Liver (tissue), 9 donors: ENCODE measurements around the gene SLC34A2. TPM values are rescaled to one million over a fixed set of nuclear protein-coding genes. Genes with fewer than 3 reads are reported as not detected.

Source experiments
- DNase-seq: peaks from one replicate; pipeline ENCODE4 v3.0.0-alpha.2; 2017; ENCODE audit warnings: low spot score
- H3K27ac ChIP-seq, 2 donors: one replicate each; pipeline ENCODE4 v1.7.0; 2013; ENCODE audit warnings: inconsistent platforms in 2 of 2, low read length in 2 of 2, control low read depth in 1 of 2, low read depth in 1 of 2, mild to moderate bottlenecking in 1 of 2
- H3K27me3 ChIP-seq, 4 donors: one replicate each; pipeline versions ENCODE4 v1.6.1 to v1.7.0; 2013; ENCODE audit warnings: low read length in 3 of 4, inconsistent platforms in 1 of 4, mild to moderate bottlenecking in 1 of 4, moderate library complexity in 1 of 4; ENCODE audit not compliant: control insufficient read depth in 4 of 4, insufficient read depth in 4 of 4
- H3K36me3 ChIP-seq, 4 donors: one replicate each; pipeline versions ENCODE4 v1.6.1 to v1.7.0; 2013; ENCODE audit warnings: low read length in 3 of 4, mild to moderate bottlenecking in 3 of 4, low read depth in 1 of 4, moderate library complexity in 1 of 4; ENCODE audit not compliant: control insufficient read depth in 4 of 4, insufficient read depth in 3 of 4
- H3K4me1 ChIP-seq, 4 donors: one replicate each; pipeline versions ENCODE4 v1.6.1 to v1.7.0; 2013; ENCODE audit warnings: low read length in 3 of 4, mild to moderate bottlenecking in 3 of 4, moderate library complexity in 1 of 4; ENCODE audit not compliant: control insufficient read depth in 4 of 4, insufficient read depth in 4 of 4
- H3K4me3 ChIP-seq, 3 donors: one replicate each; pipeline versions ENCODE4 v1.6.1 to v1.7.0; 2013; ENCODE audit warnings: low read length in 3 of 3, control low read depth in 1 of 3, low read depth in 1 of 3, mild to moderate bottlenecking in 1 of 3
- H3K9ac ChIP-seq, 2 donors: one replicate each; pipeline ENCODE4 v1.7.0; 2013; ENCODE audit warnings: low read length in 2 of 2, mild to moderate bottlenecking in 2 of 2, moderate library complexity in 2 of 2, control low read depth in 1 of 2, low read depth in 1 of 2
- H3K9me3 ChIP-seq, 4 donors: one replicate each; pipeline versions ENCODE4 v1.6.1 to v1.7.0; 2013; ENCODE audit warnings: low read length in 3 of 4; ENCODE audit not compliant: control insufficient read depth in 4 of 4
- CTCF ChIP-seq: fragments of 150-350 bp; IDR thresholded peaks from 2 replicates; pipeline ENCODE4 v1.5.1; 2017; ENCODE audit warnings: improper control_type of control experiment, low read depth, low read length; ENCODE audit not compliant: missing input control
- EGR1 ChIP-seq, 2 donors: IDR thresholded peaks; 2 replicates each; pipeline ENCODE4 v1.6.1; 2016 to 2018; ENCODE audit warnings: antibody characterized with exemption in 2 of 2, low read depth in 2 of 2
- FOXA1 ChIP-seq: IDR thresholded peaks from 2 replicates; pipeline ENCODE4 v1.6.1; 2016; ENCODE audit warnings: antibody characterized with exemption
- HNF4G ChIP-seq: IDR thresholded peaks from 2 replicates; pipeline ENCODE4 v1.6.1; 2016; ENCODE audit warnings: antibody characterized with exemption
- JUND ChIP-seq, 2 donors: IDR thresholded peaks; 2 replicates each; pipeline ENCODE4 v1.6.1; 2016; ENCODE audit warnings: antibody characterized with exemption in 2 of 2
- NR2F2 ChIP-seq: IDR thresholded peaks from 2 replicates; pipeline ENCODE4 v1.6.1; 2016; ENCODE audit warnings: antibody characterized with exemption
- RAD21 ChIP-seq, 2 donors: IDR thresholded peaks; 2 replicates each; pipeline ENCODE4 v1.6.1; 2016; ENCODE audit warnings: antibody characterized with exemption in 2 of 2, mild to moderate bottlenecking in 2 of 2
- REST ChIP-seq: IDR thresholded peaks from 2 replicates; pipeline ENCODE4 v1.6.1; 2016; ENCODE audit warnings: antibody characterized with exemption, mild to moderate bottlenecking
- RXRA ChIP-seq, 2 donors: IDR thresholded peaks; 2 replicates each; pipeline ENCODE4 v1.6.1; 2017 to 2018; ENCODE audit warnings: antibody characterized with exemption in 2 of 2, mild to moderate bottlenecking in 1 of 2
- SP1 ChIP-seq: IDR thresholded peaks from 2 replicates; pipeline ENCODE4 v1.6.1; 2018; ENCODE audit warnings: antibody characterized with exemption, mild to moderate bottlenecking
- TAF1 ChIP-seq: conservative IDR thresholded peaks from 2 replicates; pipeline ENCODE4 v1.6.1; 2016; ENCODE audit warnings: antibody characterized with exemption, mild to moderate bottlenecking
- YY1 ChIP-seq: IDR thresholded peaks from 2 replicates; pipeline ENCODE4 v1.6.1; 2016; ENCODE audit warnings: antibody characterized with exemption, mild to moderate bottlenecking
- ZBTB33 ChIP-seq: IDR thresholded peaks from 2 replicates; pipeline ENCODE4 v1.6.1; 2016; ENCODE audit warnings: antibody characterized with exemption
- WGBS: extraction: QIAGEN DNeasy Blood & Tissue Kit; methylation state at CpG from one replicate; pipeline ENCODE4 v1.1.7; 2013; 5-methylcytosine and 5-hydroxymethylcytosine counted together
- polyA plus RNA-seq, 2 donors: library from polyadenylated mRNA; stranded (reverse) in 1 of 2; unstranded in 1 of 2; fragments of 200-250 nt in 1 of 2; fragments of >200 nt in 1 of 2; fragmentation: Nextera tagmentation in 1 of 2; extraction: Ambion mirVana in 1 of 2; gene quantifications; one replicate each; pipeline versions ENCODE4 v1.2.1 to v1.2.3, GENCODE V29; 2013 to 2015
- total RNA-seq, 2 donors: library from RNA; depleted of rRNA; stranded (reverse); fragments of >200 nt; gene quantifications; one replicate each; pipeline ENCODE4 v1.2.3, GENCODE V29; 2014
- donor health status: healthy.
- donor health status: healthy.
- donor health status: healthy.
- donor health status: healthy.
- donor health status: healthy.

Gene SLC34A2
- total and polyA plus RNA-seq, 4 donors, result 0.14 to 1.4 (median 0.94) TPM

GRCh38 chr4:25670991-25671390 lies 15.3 kb downstream of the SLC34A2 start:
- Histone ChIP-seq H3K27me3 (no peaks in the 10 kb centered on the region), H3K4me3 (no peak overlapping the region), H3K9ac (no peak overlapping the region), H3K4me1 (no peaks in the 10 kb centered on the region), H3K36me3 (no peaks in the 10 kb centered on the region), H3K9me3 (no peaks in the 10 kb centered on the region), H3K27ac (no peak overlapping the region)
- 88% methylated on average over 4 of the region's 4 CpGs for WGBS
- no peak for DNase-seq
- TF ChIP-seq HNF4G (no peak), FOXA1 (no peak), SP1 (no peak), EGR1 (IDR thresholded peaks at IDR 0.05; ENCODE audit: low read depth in 2 of 2) (no peak), CTCF (no peak), NR2F2 (no peak), RXRA (IDR thresholded peaks at IDR 0.05) (no peak), TAF1 (no peak), RAD21 (IDR thresholded peaks at IDR 0.05) (no peak), JUND (IDR thresholded peaks at IDR 0.05) (no peak), YY1 (no peak), ZBTB33 (no peak)

GRCh38 chr4:25672756-25673155 lies 17.1 kb downstream of the SLC34A2 start:
- H3K27me3 ChIP-seq, result no peaks in the 10 kb centered on the region
- TF ChIP-seq SP1, result no peak
- TF ChIP-seq ZBTB33, result no peak
- no peak for TF ChIP-seq JUND (IDR thresholded peaks at IDR 0.05)
- TF ChIP-seq RAD21 (IDR thresholded peaks at IDR 0.05), result no peak
- no peak for TF ChIP-seq FOXA1
- TF ChIP-seq REST, result no peak
- no peak for TF ChIP-seq YY1
- 89% methylated on average over 5 of the region's 5 CpGs for WGBS
- no peaks in the 10 kb centered on the region for H3K4me1 ChIP-seq
- DNase-seq, result no peak
- H3K36me3 ChIP-seq, result no peaks in the 10 kb centered on the region
- no peak overlapping the region for H3K9ac ChIP-seq
- no peaks in the 10 kb centered on the region for H3K9me3 ChIP-seq
- H3K4me3 ChIP-seq, result no peak overlapping the region
- H3K27ac ChIP-seq, result no peak overlapping the region
